Kidney (tissue), 14 donors: ENCODE measurements around the gene LRRTM3. TPM values are rescaled to one million over a fixed set of nuclear protein-coding genes. Genes with fewer than 3 reads are reported as not detected.

Experiments
- DNase-seq, 5 donors: peaks; one replicate each; pipeline ENCODE4 v3.0.0-alpha.2; 2013 to 2020
- FAIRE-seq: peaks from 2 replicates; lab custom pipeline; 2012; peaks lifted over from hg19 to GRCh38; lab: Jason Lieb, UNC
- H3K27ac ChIP-seq, 2 donors: one replicate each; pipeline ENCODE4 v1.7.0; 2013; ENCODE audit warnings: low read depth in 2 of 2, low read length in 2 of 2, inconsistent platforms in 1 of 2
- H3K27me3 ChIP-seq: one replicate; pipeline ENCODE4 v1.7.1; 2013; ENCODE audit warnings: low read length, inconsistent platforms; ENCODE audit not compliant: control insufficient read depth, insufficient read depth
- H3K36me3 ChIP-seq, 3 donors: one replicate each; pipeline versions ENCODE4 v1.7.0 to v1.7.1; 2013; ENCODE audit warnings: low read length in 3 of 3, control low read depth in 1 of 3, inconsistent platforms in 1 of 3; ENCODE audit not compliant: insufficient read depth in 3 of 3, control insufficient read depth in 2 of 3
- H3K4me1 ChIP-seq, 3 donors: one replicate each; pipeline versions ENCODE4 v1.7.0 to v1.7.1; 2013; ENCODE audit warnings: low read length in 3 of 3, inconsistent platforms in 1 of 3, low read depth in 1 of 3; ENCODE audit not compliant: control insufficient read depth in 2 of 3, insufficient read depth in 2 of 3
- H3K4me3 ChIP-seq, 3 donors: one replicate each; pipeline versions ENCODE4 v1.7.0 to v1.8.1; 2013; ENCODE audit warnings: low read length in 3 of 3, control low read depth in 1 of 3, inconsistent platforms in 1 of 3
- H3K9ac ChIP-seq, 3 donors: one replicate each; pipeline versions ENCODE4 v1.7.0 to v1.7.1; 2013; ENCODE audit warnings: low read length in 3 of 3, control low read depth in 1 of 3, inconsistent platforms in 1 of 3
- H3K9me3 ChIP-seq, 3 donors: one replicate each; pipeline versions ENCODE4 v1.7.0 to v1.7.1; 2013; ENCODE audit warnings: low read length in 3 of 3, control low read depth in 1 of 3, inconsistent platforms in 1 of 3; ENCODE audit not compliant: control insufficient read depth in 2 of 3, insufficient read depth in 1 of 3
- intact Hi-C: fragments of 100-400 bp; cut with DNase I; formaldehyde crosslinking; loops from one replicate; pipeline ENCODE4 v1.11.1; 2022
- polyA plus RNA-seq: library from polyadenylated mRNA; stranded (reverse); fragments of 350-450 nt; fragmentation: Illumina TruSeq; extraction: RNeasy Lipid Tissue Mini Kit (QIAGEN cat#74804); gene quantifications from one replicate; pipeline ENCODE4 v1.2.3, GENCODE V29; 2014; ENCODE audit warnings: low read depth, low replicate concordance; ENCODE audit not compliant: insufficient read depth
- total RNA-seq: library from RNA; stranded (reverse); fragmentation: NEBNext Ultra II Directional; extraction: Animal tissue kit (Norgen Biotek cat#: 25700); gene quantifications from one replicate; pipeline ENCODE4 v1.2.1, GENCODE V29; 2021
- TF ChIP-seq, protein P1 (sequence below): IDR thresholded peaks from 3 replicates; pipeline ENCODE4 v1.5.1; 2012; ENCODE audit warnings: mild to moderate bottlenecking, moderate library complexity, borderline replicate concordance; ENCODE audit not compliant: insufficient read depth; ENCODE audit errors: extremely low read depth
- donor health status: control.
- donor health status: control.
- donor health status: control.
- donor health status: control.
- donor health status: control.
- donor health status: DM: yes; HTN: yes; CAD: no.
- donor health status: Normal renal cell carcinoma (clear cell type).

LRRTM3 gene
- total and polyA plus RNA-seq, 2 donors from 2014 or later: 0.22 TPM; not detected in 1

DNA sequence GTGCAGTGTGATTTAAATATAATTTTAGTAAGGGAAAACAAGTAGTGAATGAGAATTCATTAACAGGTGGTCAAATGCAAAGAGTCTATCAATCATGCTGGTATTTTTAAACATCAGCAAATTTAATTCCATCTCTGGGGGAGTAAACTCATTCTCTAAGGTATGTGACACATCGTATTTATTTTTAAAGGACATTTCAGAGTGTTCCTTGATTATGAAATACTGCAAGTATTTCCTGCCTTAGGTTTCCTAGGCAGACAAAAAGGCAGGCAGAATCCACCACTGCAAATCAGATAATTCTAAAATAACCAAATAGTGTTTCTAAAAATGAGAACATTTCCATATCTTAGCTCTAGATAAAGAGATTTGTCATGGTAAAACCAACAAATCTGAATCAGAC lies 193.8 kb downstream of the LRRTM3 start:
- H3K4me3 ChIP-seq: no peak overlapping the region
- no peaks in the 10 kb centered on the region for H3K36me3 ChIP-seq
- H3K27me3 ChIP-seq: no peaks in the 10 kb centered on the region
- H3K9ac ChIP-seq: no peak overlapping the region
- TF ChIP-seq, protein P1, sequence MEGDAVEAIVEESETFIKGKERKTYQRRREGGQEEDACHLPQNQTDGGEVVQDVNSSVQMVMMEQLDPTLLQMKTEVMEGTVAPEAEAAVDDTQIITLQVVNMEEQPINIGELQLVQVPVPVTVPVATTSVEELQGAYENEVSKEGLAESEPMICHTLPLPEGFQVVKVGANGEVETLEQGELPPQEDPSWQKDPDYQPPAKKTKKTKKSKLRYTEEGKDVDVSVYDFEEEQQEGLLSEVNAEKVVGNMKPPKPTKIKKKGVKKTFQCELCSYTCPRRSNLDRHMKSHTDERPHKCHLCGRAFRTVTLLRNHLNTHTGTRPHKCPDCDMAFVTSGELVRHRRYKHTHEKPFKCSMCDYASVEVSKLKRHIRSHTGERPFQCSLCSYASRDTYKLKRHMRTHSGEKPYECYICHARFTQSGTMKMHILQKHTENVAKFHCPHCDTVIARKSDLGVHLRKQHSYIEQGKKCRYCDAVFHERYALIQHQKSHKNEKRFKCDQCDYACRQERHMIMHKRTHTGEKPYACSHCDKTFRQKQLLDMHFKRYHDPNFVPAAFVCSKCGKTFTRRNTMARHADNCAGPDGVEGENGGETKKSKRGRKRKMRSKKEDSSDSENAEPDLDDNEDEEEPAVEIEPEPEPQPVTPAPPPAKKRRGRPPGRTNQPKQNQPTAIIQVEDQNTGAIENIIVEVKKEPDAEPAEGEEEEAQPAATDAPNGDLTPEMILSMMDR: no peak
- FAIRE-seq (no peak), DNase-seq (peak in 2 of 5 donors; percentile 15 to 29)
- H3K27ac ChIP-seq: no peak overlapping the region
- intact Hi-C loops: no loop called here
- no peaks in the 10 kb centered on the region for H3K9me3 ChIP-seq
- no peaks in the 10 kb centered on the region for H3K4me1 ChIP-seq

GRCh38 chr10:67127441-67127840 lies 201.6 kb downstream of the LRRTM3 start:
- TF ChIP-seq, protein P1: no peak
- H3K27me3 ChIP-seq: no peaks in the 10 kb centered on the region
- FAIRE-seq (no peak), DNase-seq (no peak)
- intact Hi-C loops: no loop called here
- H3K4me1 ChIP-seq: no peaks in the 10 kb centered on the region
- no peak overlapping the region for H3K9ac ChIP-seq
- H3K4me3 ChIP-seq: no peak overlapping the region
- no peaks in the 10 kb centered on the region for H3K36me3 ChIP-seq
- no peaks in the 10 kb centered on the region for H3K9me3 ChIP-seq
- no peak overlapping the region for H3K27ac ChIP-seq

DNA sequence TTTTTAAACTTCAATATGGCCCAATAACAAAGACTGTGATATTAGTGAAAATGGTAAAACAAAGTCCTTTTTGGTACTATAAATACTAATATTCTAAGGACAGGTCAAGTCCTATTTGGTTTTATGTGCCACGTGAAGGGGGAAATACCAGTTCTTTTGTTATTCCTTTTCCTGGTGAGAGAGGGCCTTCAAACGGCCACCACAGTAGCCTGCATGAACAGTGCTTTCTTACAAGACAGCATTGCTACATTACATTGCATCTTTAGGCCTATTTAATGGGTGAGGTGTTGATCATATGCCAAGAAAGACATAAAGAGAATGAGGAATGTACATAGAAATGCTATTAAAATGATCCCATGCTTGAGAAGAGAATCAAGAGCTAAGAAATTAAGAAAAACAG lies 214.8 kb downstream of the LRRTM3 start:
- FAIRE-seq (no peak), DNase-seq (no peak)
- H3K36me3 ChIP-seq: no peaks in the 10 kb centered on the region
- no peaks in the 10 kb centered on the region for H3K4me1 ChIP-seq
- no peak overlapping the region for H3K4me3 ChIP-seq
- intact Hi-C loops: no loop called here
- no peaks in the 10 kb centered on the region for H3K9me3 ChIP-seq
- H3K27me3 ChIP-seq: no peaks in the 10 kb centered on the region
- H3K27ac ChIP-seq: no peak overlapping the region
- H3K9ac ChIP-seq: no peak overlapping the region
- TF ChIP-seq, protein P1: no peak

DNA sequence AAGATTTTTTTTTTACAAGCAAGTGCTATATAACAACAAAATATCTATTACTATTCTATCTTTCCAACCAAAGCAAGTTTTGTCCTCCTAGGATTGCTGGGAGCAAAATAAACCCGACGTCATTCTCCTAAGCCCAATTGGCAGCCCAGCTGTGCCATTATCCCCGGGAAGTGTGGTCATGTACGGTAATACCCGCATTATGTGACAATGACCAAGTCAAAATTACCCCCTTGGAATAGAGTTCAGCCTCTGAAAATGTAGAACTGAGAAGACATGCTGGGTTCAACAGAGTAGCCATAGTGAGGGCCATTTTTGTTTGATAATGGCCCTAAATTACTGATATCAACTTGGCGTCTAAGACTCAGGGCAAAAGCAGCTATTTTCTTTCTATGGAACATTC lies 215.5 kb downstream of the LRRTM3 start:
- H3K4me1 ChIP-seq: no peaks in the 10 kb centered on the region
- no peak overlapping the region for H3K27ac ChIP-seq
- no peak for DNase-seq
- no peak overlapping the region for H3K9ac ChIP-seq
- no peaks in the 10 kb centered on the region for H3K27me3 ChIP-seq
- FAIRE-seq: no peak
- no peaks in the 10 kb centered on the region for H3K36me3 ChIP-seq
- no peak overlapping the region for H3K4me3 ChIP-seq
- TF ChIP-seq, protein P1: no peak
- no peaks in the 10 kb centered on the region for H3K9me3 ChIP-seq
- intact Hi-C loops: no loop called here
